Measurements from ENCODE around the gene HHATL. TPM values are rescaled to one million over a fixed set of nuclear protein-coding genes. Genes with fewer than 3 reads are reported as not detected.

Gene HHATL
- total and polyA plus RNA-seq, 4 donors: 0.17 TPM; not detected in 3

DNA sequence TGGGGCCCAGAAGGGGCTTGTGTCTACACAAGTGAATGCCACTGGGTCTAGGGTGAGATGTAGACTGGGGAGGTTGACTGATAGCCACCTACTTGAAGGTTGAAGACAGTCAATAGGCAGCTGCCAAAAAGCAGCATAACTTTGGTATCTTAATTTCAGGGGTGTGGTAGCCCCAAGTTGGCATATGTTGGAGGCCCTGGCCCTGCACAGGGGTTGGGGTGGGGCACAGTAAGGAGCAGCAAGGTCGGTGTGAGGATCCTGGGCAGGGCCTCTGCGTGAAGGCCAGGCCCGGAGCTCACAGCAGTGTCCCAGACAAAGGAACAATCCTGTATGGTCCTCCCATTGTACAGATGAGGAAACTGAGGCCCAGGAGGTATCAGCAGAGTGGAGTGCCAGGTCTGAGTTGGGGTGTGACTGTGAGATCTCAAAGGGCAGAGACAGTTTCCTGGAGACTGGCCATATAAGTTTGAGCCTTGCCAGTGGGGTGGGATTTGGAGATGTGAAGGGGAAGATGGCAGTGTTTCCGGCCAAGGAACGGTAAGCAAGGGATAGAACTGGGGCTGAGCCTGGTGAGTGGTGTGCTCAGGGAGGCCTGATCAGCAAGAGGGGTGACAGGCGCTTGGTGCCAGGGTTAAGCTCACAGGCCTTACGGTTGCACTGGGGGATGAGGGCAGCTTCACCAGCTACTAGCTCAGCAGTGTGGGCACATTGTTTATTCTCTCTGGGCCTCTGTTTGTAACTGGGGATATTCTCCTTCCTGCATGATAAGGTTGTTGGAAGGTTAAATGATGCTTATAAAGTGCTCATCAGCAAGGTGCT lies 15.6 kb downstream of the HHATL start:
- WGBS: 90% methylated on average over 7 of the region's 7 CpGs
- no peak for DNase-seq (ENCODE audit: low spot score)

More for the DNA sequence above, 15.6 kb downstream of the HHATL start:
- no peak overlapping the region for H3K9ac ChIP-seq (ENCODE audit: low read depth in 1 of 2, low read length in 2 of 2)
- H3K27ac ChIP-seq (ENCODE audit: low read depth in 1 of 2, low read length in 2 of 2): no peak overlapping the region
- H3K36me3 ChIP-seq (ENCODE audit: control insufficient read depth in 4 of 4, insufficient read depth in 3 of 4, low read depth in 1 of 4, low read length in 3 of 4): no peaks in the 10 kb centered on the region
- H3K4me3 ChIP-seq (ENCODE audit: low read depth in 1 of 3, low read length in 3 of 3): no peak overlapping the region
- peaks cover 0 to 2% (median under 1%) of the 10 kb centered on the region in 4 donors for H3K4me1 ChIP-seq (ENCODE audit: control insufficient read depth in 4 of 4, insufficient read depth in 4 of 4, low read length in 3 of 4)
- H3K27me3 ChIP-seq (ENCODE audit: control insufficient read depth in 4 of 4, insufficient read depth in 4 of 4, low read length in 3 of 4): no peaks in the 10 kb centered on the region
- no peaks in the 10 kb centered on the region for H3K9me3 ChIP-seq (ENCODE audit: control insufficient read depth in 4 of 4, low read length in 3 of 4)
- no peak for TF ChIP-seq HNF4G (IDR thresholded peaks at IDR 0.05)
- no peak for TF ChIP-seq RXRA (IDR thresholded peaks at IDR 0.05)
- no peak for TF ChIP-seq TAF1 (conservative IDR thresholded peaks at IDR 0.05)
- TF ChIP-seq, protein P1, sequence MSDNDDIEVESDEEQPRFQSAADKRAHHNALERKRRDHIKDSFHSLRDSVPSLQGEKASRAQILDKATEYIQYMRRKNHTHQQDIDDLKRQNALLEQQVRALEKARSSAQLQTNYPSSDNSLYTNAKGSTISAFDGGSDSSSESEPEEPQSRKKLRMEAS (IDR thresholded peaks at IDR 0.05): no peak
- no peak for TF ChIP-seq GABPA (IDR thresholded peaks at IDR 0.05 in 1 of 2, conservative IDR thresholded peaks at IDR 0.05 in 1 of 2)
- no peak for TF ChIP-seq JUND (IDR thresholded peaks at IDR 0.05)
- TF ChIP-seq RAD21 (IDR thresholded peaks at IDR 0.05): no peak
- no peak for TF ChIP-seq EGR1 (IDR thresholded peaks at IDR 0.05; ENCODE audit: low read depth in 2 of 2)
- TF ChIP-seq, protein P2, sequence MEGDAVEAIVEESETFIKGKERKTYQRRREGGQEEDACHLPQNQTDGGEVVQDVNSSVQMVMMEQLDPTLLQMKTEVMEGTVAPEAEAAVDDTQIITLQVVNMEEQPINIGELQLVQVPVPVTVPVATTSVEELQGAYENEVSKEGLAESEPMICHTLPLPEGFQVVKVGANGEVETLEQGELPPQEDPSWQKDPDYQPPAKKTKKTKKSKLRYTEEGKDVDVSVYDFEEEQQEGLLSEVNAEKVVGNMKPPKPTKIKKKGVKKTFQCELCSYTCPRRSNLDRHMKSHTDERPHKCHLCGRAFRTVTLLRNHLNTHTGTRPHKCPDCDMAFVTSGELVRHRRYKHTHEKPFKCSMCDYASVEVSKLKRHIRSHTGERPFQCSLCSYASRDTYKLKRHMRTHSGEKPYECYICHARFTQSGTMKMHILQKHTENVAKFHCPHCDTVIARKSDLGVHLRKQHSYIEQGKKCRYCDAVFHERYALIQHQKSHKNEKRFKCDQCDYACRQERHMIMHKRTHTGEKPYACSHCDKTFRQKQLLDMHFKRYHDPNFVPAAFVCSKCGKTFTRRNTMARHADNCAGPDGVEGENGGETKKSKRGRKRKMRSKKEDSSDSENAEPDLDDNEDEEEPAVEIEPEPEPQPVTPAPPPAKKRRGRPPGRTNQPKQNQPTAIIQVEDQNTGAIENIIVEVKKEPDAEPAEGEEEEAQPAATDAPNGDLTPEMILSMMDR (IDR thresholded peaks at IDR 0.05; ENCODE audit: low read depth, low read length, missing input control): no peak
- TF ChIP-seq, protein P3, sequence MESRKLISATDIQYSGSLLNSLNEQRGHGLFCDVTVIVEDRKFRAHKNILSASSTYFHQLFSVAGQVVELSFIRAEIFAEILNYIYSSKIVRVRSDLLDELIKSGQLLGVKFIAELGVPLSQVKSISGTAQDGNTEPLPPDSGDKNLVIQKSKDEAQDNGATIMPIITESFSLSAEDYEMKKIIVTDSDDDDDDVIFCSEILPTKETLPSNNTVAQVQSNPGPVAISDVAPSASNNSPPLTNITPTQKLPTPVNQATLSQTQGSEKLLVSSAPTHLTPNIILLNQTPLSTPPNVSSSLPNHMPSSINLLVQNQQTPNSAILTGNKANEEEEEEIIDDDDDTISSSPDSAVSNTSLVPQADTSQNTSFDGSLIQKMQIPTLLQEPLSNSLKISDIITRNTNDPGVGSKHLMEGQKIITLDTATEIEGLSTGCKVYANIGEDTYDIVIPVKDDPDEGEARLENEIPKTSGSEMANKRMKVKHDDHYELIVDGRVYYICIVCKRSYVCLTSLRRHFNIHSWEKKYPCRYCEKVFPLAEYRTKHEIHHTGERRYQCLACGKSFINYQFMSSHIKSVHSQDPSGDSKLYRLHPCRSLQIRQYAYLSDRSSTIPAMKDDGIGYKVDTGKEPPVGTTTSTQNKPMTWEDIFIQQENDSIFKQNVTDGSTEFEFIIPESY (IDR thresholded peaks at IDR 0.05): no peak
- TF ChIP-seq NR2F2 (IDR thresholded peaks at IDR 0.05): no peak
- TF ChIP-seq FOXA1 (IDR thresholded peaks at IDR 0.05): no peak
- TF ChIP-seq, protein P4, sequence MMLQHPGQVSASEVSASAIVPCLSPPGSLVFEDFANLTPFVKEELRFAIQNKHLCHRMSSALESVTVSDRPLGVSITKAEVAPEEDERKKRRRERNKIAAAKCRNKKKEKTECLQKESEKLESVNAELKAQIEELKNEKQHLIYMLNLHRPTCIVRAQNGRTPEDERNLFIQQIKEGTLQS (IDR thresholded peaks at IDR 0.05): no peak
- no peak for TF ChIP-seq SP1 (IDR thresholded peaks at IDR 0.05)
- TF ChIP-seq FOXA2 (IDR thresholded peaks at IDR 0.05): no peak
- TF ChIP-seq, protein P5, sequence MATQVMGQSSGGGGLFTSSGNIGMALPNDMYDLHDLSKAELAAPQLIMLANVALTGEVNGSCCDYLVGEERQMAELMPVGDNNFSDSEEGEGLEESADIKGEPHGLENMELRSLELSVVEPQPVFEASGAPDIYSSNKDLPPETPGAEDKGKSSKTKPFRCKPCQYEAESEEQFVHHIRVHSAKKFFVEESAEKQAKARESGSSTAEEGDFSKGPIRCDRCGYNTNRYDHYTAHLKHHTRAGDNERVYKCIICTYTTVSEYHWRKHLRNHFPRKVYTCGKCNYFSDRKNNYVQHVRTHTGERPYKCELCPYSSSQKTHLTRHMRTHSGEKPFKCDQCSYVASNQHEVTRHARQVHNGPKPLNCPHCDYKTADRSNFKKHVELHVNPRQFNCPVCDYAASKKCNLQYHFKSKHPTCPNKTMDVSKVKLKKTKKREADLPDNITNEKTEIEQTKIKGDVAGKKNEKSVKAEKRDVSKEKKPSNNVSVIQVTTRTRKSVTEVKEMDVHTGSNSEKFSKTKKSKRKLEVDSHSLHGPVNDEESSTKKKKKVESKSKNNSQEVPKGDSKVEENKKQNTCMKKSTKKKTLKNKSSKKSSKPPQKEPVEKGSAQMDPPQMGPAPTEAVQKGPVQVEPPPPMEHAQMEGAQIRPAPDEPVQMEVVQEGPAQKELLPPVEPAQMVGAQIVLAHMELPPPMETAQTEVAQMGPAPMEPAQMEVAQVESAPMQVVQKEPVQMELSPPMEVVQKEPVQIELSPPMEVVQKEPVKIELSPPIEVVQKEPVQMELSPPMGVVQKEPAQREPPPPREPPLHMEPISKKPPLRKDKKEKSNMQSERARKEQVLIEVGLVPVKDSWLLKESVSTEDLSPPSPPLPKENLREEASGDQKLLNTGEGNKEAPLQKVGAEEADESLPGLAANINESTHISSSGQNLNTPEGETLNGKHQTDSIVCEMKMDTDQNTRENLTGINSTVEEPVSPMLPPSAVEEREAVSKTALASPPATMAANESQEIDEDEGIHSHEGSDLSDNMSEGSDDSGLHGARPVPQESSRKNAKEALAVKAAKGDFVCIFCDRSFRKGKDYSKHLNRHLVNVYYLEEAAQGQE (IDR thresholded peaks at IDR 0.05): no peak
- no peak for TF ChIP-seq YY1 (IDR thresholded peaks at IDR 0.05)
- no peak for TF ChIP-seq HNF4A (conservative IDR thresholded peaks at IDR 0.05)

Measured in liver (tissue), 9 donors.